ENCODE results near the gene GARIN5A. TPM values are rescaled to one million over a fixed set of nuclear protein-coding genes. Genes with fewer than 3 reads are reported as not detected.

Gene GARIN5A
- total and polyA plus RNA-seq, 8 donors = 0.55 to 3.1 (median 1.4) TPM; not detected in 2

DNA sequence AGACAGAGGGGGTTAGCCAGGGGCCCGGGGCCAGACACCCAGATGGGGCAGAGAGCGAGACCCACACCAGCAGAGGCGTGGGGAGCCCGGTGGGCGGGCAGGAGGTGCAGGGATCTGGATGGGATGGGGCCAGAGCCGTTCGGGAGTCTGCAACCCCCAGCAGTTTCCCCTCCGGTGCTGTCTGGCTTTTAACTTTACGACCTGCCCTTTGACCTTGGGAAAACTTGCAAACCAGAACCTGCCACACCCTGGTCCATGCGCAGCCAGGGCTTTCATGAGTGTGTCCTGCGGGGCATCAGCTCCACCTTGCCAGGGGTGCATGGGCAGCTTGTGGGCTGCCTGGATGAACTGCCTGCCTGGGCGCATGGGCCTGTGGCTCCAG, 24.5 kb upstream of the GARIN5A start:
- Histone ChIP-seq H3K36me3 (peaks cover 0 to 8% (median 7%) of the 10 kb centered on the region in 4 donors), H3K4me3 (no peak overlapping the region), H3K27me3 (peaks cover 0 to 6% (median 0%) of the 10 kb centered on the region in 3 donors), H3K27ac (no peak overlapping the region), H3K4me1 (peaks cover 0 to 4% (median 1%) of the 10 kb centered on the region in 4 donors), H3K9me3 (no peaks in the 10 kb centered on the region)
- TF ChIP-seq, protein P1, sequence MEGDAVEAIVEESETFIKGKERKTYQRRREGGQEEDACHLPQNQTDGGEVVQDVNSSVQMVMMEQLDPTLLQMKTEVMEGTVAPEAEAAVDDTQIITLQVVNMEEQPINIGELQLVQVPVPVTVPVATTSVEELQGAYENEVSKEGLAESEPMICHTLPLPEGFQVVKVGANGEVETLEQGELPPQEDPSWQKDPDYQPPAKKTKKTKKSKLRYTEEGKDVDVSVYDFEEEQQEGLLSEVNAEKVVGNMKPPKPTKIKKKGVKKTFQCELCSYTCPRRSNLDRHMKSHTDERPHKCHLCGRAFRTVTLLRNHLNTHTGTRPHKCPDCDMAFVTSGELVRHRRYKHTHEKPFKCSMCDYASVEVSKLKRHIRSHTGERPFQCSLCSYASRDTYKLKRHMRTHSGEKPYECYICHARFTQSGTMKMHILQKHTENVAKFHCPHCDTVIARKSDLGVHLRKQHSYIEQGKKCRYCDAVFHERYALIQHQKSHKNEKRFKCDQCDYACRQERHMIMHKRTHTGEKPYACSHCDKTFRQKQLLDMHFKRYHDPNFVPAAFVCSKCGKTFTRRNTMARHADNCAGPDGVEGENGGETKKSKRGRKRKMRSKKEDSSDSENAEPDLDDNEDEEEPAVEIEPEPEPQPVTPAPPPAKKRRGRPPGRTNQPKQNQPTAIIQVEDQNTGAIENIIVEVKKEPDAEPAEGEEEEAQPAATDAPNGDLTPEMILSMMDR (IDR thresholded peaks at IDR 0.05) = no peak
- TF ChIP-seq EP300 (IDR thresholded peaks at IDR 0.05) (no peak), POLR2AphosphoS5 (IDR thresholded peaks at IDR 0.05) (no peak), POLR2A (IDR thresholded peaks at IDR 0.05) (no peak)
- 50 to 71% (median 61%) methylated on average over 9 to 12 of the region's 12 CpGs for WGBS, 5 donors
- DNase-seq = no peak
- intact Hi-C loops (cut with DNase I; ENCODE audit: low total_unique reads) = no loop called here

- Histone ChIP-seq H3K27ac (no peak overlapping the region), H3K27me3 (peaks cover 0 to 6% (median 0%) of the 10 kb centered on the region in 3 donors), H3K4me3 (no peak overlapping the region), H3K4me1 (peaks cover 0 to 4% (median 1%) of the 10 kb centered on the region in 4 donors), H3K9me3 (no peaks in the 10 kb centered on the region), H3K36me3 (peaks cover 0 to 4% (median 3%) of the 10 kb centered on the region in 4 donors)
- 52 to 66% (median 56%) methylated on average over 8 to 10 of the region's 10 CpGs for WGBS, 5 donors
- TF ChIP-seq POLR2AphosphoS5 (IDR thresholded peaks at IDR 0.05) (no peak), POLR2A (IDR thresholded peaks at IDR 0.05) (no peak), EP300 (IDR thresholded peaks at IDR 0.05) (no peak)
- TF ChIP-seq, protein P1 (IDR thresholded peaks at IDR 0.05) = no peak
- intact Hi-C loops (cut with DNase I; ENCODE audit: low total_unique reads) = no loop called here
- no peak for DNase-seq
Measured at GRCh38 chr19:50500753-50501151, 24.1 kb upstream of the GARIN5A start.

DNA sequence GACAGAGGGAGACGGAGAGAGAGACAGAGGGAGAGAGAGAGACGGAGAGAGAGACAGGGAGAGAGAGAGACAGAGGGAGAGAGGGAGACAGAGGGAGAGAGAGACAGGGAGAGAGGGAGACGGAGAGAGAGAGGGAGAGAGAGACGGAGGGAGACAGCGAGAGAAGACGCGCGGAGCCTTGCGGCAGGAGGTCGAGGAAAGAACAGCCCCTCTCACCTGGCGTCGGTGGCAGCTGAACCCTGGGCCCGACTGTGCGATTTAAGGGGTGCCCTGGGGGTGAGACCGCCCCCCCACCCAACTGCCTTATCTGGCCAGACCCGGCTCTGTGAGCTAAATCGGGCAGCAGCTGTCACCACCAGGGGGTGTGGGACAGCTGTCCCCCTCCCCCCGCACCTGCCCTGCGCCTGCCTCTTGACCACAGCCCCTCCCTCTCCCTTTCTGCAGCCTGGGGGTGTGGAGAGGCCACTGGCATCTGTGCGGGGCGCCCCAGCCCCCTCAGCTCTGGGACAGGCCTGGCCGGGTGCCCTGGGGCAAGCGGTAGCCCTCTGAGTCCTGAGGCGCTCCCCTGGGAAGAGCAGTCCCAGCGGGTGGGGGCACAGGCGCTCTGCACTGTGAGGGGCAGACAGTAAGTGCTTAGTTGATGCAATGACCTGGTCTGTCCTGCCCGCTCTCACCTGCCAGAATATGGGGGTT, 23.6 kb upstream of the GARIN5A start:
- Histone ChIP-seq H3K27ac (no peak overlapping the region), H3K36me3 (no peaks in the 10 kb centered on the region), H3K4me1 (peaks cover 0 to 4% (median 1%) of the 10 kb centered on the region in 4 donors), H3K4me3 (no peak overlapping the region), H3K27me3 (peaks cover 0 to 6% (median 0%) of the 10 kb centered on the region in 3 donors), H3K9me3 (no peaks in the 10 kb centered on the region)
- intact Hi-C loops (cut with DNase I; ENCODE audit: low total_unique reads) = no loop called here
- WGBS, 5 donors = 35 to 53% (median 39%) methylated on average over 13 to 27 of the region's 27 CpGs
- peak in 1 of 2 donors; percentile 70 for DNase-seq
- TF ChIP-seq POLR2AphosphoS5 (IDR thresholded peaks at IDR 0.05) (no peak), EP300 (IDR thresholded peaks at IDR 0.05) (no peak), POLR2A (IDR thresholded peaks at IDR 0.05) (no peak)
- TF ChIP-seq, protein P1 (IDR thresholded peaks at IDR 0.05) = no peak

DNA sequence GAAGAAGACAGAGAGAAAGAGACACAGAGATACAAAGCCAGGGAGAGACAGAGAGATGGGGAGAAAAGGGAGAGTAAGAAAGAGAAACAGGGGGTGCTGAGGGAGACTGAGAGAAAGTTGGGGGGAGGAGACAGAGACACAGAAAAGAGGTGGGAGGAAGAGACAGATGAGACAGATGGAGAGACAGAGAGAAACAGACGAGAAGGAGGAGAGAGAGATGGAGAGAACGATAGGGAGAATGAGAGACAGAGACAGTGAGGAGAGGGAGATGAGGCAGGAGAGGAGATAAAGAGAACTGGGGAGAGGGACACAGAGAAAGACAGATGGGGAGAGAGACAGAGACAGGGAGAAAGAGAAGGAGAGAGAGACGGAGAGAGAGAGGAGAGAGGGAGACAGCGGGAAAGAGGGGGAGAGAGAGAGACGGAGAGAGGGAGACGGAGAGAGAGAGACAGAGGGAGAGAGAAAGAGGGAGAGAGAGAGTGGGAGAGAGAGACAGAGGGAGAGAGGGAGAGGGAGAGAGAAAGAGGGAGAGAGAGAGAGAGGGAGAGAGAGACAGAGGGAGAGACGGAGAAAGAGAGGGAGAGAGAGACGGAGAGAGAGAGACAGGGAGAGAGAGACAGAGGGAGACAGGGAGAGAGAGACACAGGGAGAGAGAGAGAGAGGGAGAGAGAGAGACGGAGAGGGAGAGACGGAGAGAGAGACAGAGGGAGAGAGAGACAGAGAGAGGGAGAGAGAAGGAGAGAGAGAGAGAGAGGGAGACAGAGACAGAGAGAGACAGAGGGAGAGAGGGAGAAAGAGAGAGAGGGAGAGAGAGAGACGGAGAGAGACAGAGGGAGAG, 21.8 kb upstream of the GARIN5A start:
- H3K27me3 ChIP-seq = peaks cover 0 to 6% (median 0%) of the 10 kb centered on the region in 3 donors
- no peak for TF ChIP-seq EP300 (IDR thresholded peaks at IDR 0.05)
- no peak for TF ChIP-seq POLR2AphosphoS5 (IDR thresholded peaks at IDR 0.05)
- TF ChIP-seq, protein P1 (IDR thresholded peaks at IDR 0.05) = no peak
- TF ChIP-seq POLR2A (IDR thresholded peaks at IDR 0.05) = no peak
- H3K4me3 ChIP-seq = no peak overlapping the region
- H3K4me1 ChIP-seq = peaks cover 0 to 4% (median 1%) of the 10 kb centered on the region in 4 donors
- intact Hi-C loops (cut with DNase I; ENCODE audit: low total_unique reads) = no loop called here
- no peaks in the 10 kb centered on the region for H3K36me3 ChIP-seq
- no peaks in the 10 kb centered on the region for H3K9me3 ChIP-seq
- DNase-seq = no peak
- 77 to 84% (median 82%) methylated on average over 11 of the region's 11 CpGs for WGBS, 5 donors
- no peak overlapping the region for H3K27ac ChIP-seq
